ENCODE results near the gene YKT6.
"Not testable (repeated sequence)": the region's sequence is repeated elsewhere in the genome, so short reads cannot be mapped to it uniquely, and the experiment has no call there.

Gene YKT6

GRCh38 chr7:44172803-44173424, 27.9 kb upstream of the YKT6 start:
- no peak for DNase-seq (ENCODE audit: low read depth)

- no peak for DNase-seq (ENCODE audit: low read depth)
These were observed 26.7 kb upstream of the YKT6 start for GRCh38 chr7:44173911-44174693.

GRCh38 chr7:44174694-44174948, 26.2 kb upstream of the YKT6 start:
- not testable (repeated sequence) for DNase-seq (ENCODE audit: low read depth)

GRCh38 chr7:44175730-44176129, 25.0 kb upstream of the YKT6 start:
- DNase-seq (ENCODE audit: low read depth): no peak

- DNase-seq (ENCODE audit: low read depth): no peak
These were observed 24.3 kb upstream of the YKT6 start for GRCh38 chr7:44176486-44176885.

- no peak for DNase-seq (ENCODE audit: low read depth)
These were observed 23.1 kb upstream of the YKT6 start for GRCh38 chr7:44177570-44178131.

GRCh38 chr7:44180631-44181030, 20.1 kb upstream of the YKT6 start:
- no peak for DNase-seq (ENCODE audit: low read depth)

- DNase-seq (ENCODE audit: low read depth): no peak
These were observed 18.0 kb upstream of the YKT6 start for GRCh38 chr7:44182827-44183226.

- no peak for DNase-seq (ENCODE audit: low read depth)
These were observed 17.4 kb upstream of the YKT6 start for GRCh38 chr7:44183386-44183785.

GRCh38 chr7:44184206-44184872, 16.4 kb upstream of the YKT6 start:
- DNase-seq (ENCODE audit: low read depth): no peak

GRCh38 chr7:44184873-44185446, 15.8 kb upstream of the YKT6 start:
- DNase-seq (ENCODE audit: low read depth): no peak

- DNase-seq (ENCODE audit: low read depth): no peak
These were observed 15.0 kb upstream of the YKT6 start for GRCh38 chr7:44185729-44186128.

- DNase-seq (ENCODE audit: low read depth): no peak
These were observed 14.0 kb upstream of the YKT6 start for GRCh38 chr7:44186736-44187135.

- no peak for DNase-seq (ENCODE audit: low read depth)
These were observed 13.0 kb upstream of the YKT6 start for GRCh38 chr7:44187636-44188416.

GRCh38 chr7:44188480-44189225, 12.1 kb upstream of the YKT6 start:
- DNase-seq (ENCODE audit: low read depth): no peak

- DNase-seq (ENCODE audit: low read depth): no peak
These were observed 11.3 kb upstream of the YKT6 start, which contains the start of gene GCK for GRCh38 chr7:44189286-44189992. GCK (minus strand) TSS chr7:44189439; CDS start chr7:44188953, 486 bp downstream.

GRCh38 chr7:44189993-44190872, 10.5 kb upstream of the YKT6 start:
- no peak for DNase-seq (ENCODE audit: low read depth)

GRCh38 chr7:44191171-44191570, 9.6 kb upstream of the YKT6 start:
- no peak for DNase-seq (ENCODE audit: low read depth)

GRCh38 chr7:44193011-44193802, 7.6 kb upstream of the YKT6 start:
- DNase-seq (ENCODE audit: low read depth): no peak
